ENCODE data around the gene TOR4A. TPM values are rescaled to one million over a fixed set of nuclear protein-coding genes. Genes with fewer than 3 reads are reported as not detected.
A peak's percentile ranks its signal among the peaks of the same experiment; 100 is the strongest.

TOR4A gene
- total and polyA plus RNA-seq, 9 of the 15 experiments (the other 6 are each of a cell fraction or from before 2014, with no cell fraction given), result 3.9 to 49.2 (median 8.8) TPM

DNA sequence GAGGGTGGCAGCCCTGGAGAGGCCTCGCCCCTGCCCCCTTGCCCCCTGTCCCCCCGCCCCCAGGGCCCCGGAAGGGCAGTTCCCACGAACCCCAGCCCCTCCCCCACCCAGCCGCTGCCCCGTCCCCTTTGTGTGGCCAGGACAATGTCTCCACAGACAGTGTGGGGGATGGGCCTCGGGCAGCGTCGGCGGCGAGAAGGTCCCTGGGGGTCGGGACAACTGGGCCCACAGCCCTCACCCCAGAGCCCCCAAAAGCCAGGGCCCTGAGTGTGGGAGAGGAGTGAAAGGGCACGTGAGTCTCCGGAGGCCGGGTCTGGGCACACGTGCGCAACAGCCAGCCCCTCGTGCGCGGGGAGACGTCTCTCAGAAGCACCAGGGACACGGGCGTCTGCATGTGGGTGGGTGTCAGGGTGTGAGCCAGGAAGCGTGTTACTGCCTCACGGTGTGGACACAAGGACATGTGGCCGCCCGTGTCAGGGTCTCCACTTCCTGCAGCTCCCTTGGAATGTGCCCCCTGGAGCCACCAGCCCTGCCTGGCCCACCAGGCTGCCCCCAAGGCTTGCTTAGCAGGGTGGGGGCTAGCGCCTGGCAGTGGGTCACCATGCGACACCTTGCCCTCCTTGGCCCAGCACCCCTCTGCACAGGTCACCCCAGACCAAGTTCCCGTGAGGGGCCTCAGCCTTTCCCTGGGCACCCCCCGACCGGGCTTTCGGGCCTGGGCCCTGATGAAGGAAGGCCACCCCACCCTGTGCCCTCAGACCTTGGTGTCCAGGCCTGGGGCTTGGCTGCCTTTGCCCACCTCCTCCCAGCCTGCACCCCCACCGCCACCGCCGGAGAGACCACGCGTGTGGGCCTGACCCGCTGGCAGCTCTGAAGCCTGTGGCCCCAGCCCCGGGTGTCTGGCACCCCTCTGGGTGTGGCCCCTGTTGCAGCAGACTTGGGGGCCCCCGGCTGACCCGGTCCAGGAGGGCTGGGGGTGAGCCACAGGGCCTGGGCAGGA lies 37.3 kb downstream of the TOR4A start (continued):
- TF ChIP-seq NFE2L1 (tag; IDR thresholded peaks at IDR 0.05; ENCODE audit: borderline replicate concordance, low read depth), result no peak
- no peak for TF ChIP-seq HDAC3 (IDR thresholded peaks at IDR 0.05; ENCODE audit: borderline replicate concordance, partially characterized antibody)
- no peak for TF ChIP-seq FOXK1 (CRISPR knock-in tag; IDR thresholded peaks at IDR 0.05; ENCODE audit: borderline replicate concordance)
- no peak for TF ChIP-seq DNMT1 (IDR thresholded peaks at IDR 0.05)
- no peak for TF ChIP-seq POLR2H (tag; IDR thresholded peaks at IDR 0.05; ENCODE audit: low read depth)
- no peak for TF ChIP-seq ZFX (CRISPR knock-in tag; IDR thresholded peaks at IDR 0.05)
- TF ChIP-seq SAFB (IDR thresholded peaks at IDR 0.05; ENCODE audit: borderline replicate concordance, low read depth, low read length), result no peak
- no peak for TF ChIP-seq ZC3H11A (IDR thresholded peaks at IDR 0.05; ENCODE audit: low read depth, low read length)

DNA sequence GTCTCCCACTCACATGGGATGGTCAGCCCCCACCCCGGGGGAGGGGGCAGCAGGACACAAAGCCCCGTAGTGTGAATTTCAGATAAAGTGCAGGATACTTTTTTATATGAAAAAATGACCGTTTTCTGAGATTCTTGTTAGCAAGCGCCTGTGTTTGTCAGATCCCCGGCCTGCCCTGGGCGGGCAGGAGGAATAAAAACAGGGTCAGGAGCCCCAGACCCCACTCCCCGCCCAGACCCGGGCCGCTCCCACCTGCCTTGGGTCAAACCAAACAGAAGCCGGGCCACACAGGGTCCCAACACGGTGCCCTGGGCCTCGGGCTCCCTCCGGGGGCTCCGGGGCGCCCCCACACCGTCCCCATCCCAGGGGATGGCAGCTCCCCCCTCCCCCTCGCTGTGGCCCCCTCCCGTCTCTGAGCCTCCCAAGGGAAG lies 38.1 kb downstream of the TOR4A start:
- peaks cover 16 to 98% of the 10 kb centered on the region in 2 experiments for H3K4me1 ChIP-seq (replicated peaks in 1 of 2; ENCODE audit: control insufficient read depth in 2 of 2, insufficient read depth in 2 of 2, low read length in 2 of 2)
- H3K4me3 ChIP-seq, result no peak overlapping the region
- TF ChIP-seq, protein P1, sequence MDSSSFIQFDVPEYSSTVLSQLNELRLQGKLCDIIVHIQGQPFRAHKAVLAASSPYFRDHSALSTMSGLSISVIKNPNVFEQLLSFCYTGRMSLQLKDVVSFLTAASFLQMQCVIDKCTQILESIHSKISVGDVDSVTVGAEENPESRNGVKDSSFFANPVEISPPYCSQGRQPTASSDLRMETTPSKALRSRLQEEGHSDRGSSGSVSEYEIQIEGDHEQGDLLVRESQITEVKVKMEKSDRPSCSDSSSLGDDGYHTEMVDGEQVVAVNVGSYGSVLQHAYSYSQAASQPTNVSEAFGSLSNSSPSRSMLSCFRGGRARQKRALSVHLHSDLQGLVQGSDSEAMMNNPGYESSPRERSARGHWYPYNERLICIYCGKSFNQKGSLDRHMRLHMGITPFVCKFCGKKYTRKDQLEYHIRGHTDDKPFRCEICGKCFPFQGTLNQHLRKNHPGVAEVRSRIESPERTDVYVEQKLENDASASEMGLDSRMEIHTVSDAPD (CRISPR knock-in tag; IDR thresholded peaks at IDR 0.05), result no peak
- TF ChIP-seq EWSR1 (IDR thresholded peaks at IDR 0.05; ENCODE audit: borderline replicate concordance, low read depth, partially characterized antibody) (no peak), ETV5 (CRISPR knock-in tag; IDR thresholded peaks at IDR 0.05; ENCODE audit: low read depth) (no peak), E2F3 (CRISPR knock-in tag; IDR thresholded peaks at IDR 0.05) (no peak), EHMT2 (IDR thresholded peaks at IDR 0.05) (no peak), ZNF23 (CRISPR knock-in tag; IDR thresholded peaks at IDR 0.05) (no peak), ZNF174 (CRISPR knock-in tag; IDR thresholded peaks at IDR 0.05) (no peak)
- TF ChIP-seq, protein P2, sequence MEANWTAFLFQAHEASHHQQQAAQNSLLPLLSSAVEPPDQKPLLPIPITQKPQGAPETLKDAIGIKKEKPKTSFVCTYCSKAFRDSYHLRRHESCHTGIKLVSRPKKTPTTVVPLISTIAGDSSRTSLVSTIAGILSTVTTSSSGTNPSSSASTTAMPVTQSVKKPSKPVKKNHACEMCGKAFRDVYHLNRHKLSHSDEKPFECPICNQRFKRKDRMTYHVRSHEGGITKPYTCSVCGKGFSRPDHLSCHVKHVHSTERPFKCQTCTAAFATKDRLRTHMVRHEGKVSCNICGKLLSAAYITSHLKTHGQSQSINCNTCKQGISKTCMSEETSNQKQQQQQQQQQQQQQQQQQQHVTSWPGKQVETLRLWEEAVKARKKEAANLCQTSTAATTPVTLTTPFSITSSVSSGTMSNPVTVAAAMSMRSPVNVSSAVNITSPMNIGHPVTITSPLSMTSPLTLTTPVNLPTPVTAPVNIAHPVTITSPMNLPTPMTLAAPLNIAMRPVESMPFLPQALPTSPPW (CRISPR knock-in tag; IDR thresholded peaks at IDR 0.05), result no peak

More for the DNA sequence above, 38.1 kb downstream of the TOR4A start:
- DNase-seq (ENCODE audit: extremely low read depth in 1 of 4, low spot score in 3 of 4) (no peak), FAIRE-seq (no peak), ATAC-seq (no peak)
- ChIA-PET CTCF (ENCODE audit: low intra/inter-chr PET ratio) (no interaction called here), POLR2A (interaction anchor here (0.9 to 1.2 kb wide), 3 partner anchors 12 to 165 kb away, joined by 3 to 8 read pairs (median 6); partner anchors contain the start of gene NRARP)
- in situ Hi-C loops (cut with MboI), result no loop called here
- H3K4me2 ChIP-seq (ENCODE audit: insufficient read depth, low read length), result no peak overlapping the region
- 0 out of 2 replicates have a peak, but pooled peaks cover 5% of the 10 kb centered on the region for H4K20me1 ChIP-seq (replicated peaks; ENCODE audit: control insufficient read depth, insufficient read depth, low read length)
- no peaks in the 10 kb centered on the region for H3K27me3 ChIP-seq (ENCODE audit: control insufficient read depth in 2 of 2, insufficient read depth in 2 of 2, low read length in 2 of 2)
- peak overlapping the region; percentile 91; the same call in 1 of the 3 replicates for H3K27ac ChIP-seq (ENCODE audit: extremely low read depth, low read depth, low read length)
- H3K36me3 ChIP-seq (ENCODE audit: control insufficient read depth, insufficient read depth, low read length), result no peaks in the 10 kb centered on the region
- no peaks in the 10 kb centered on the region for H3K9me3 ChIP-seq (replicated peaks; ENCODE audit: control insufficient read depth, insufficient read depth, low read depth, low read length)
- H3K9me1 ChIP-seq (ENCODE audit: control insufficient read depth, insufficient read depth, low read length), result no peaks in the 10 kb centered on the region
- no TSS peak for BruUV-seq (replicated peaks)
- peak overlapping the region in 1 of 2 experiments; percentile 71; a peak in 2 of 4 replicates for H3K9ac ChIP-seq (ENCODE audit: insufficient read depth in 1 of 2, low read depth in 2 of 2, low read length in 2 of 2)
- intact Hi-C loops (cut with micrococcal nuclease), result no loop called here
- WGBS (ENCODE audit: insufficient coverage, low coverage, missing lambda C conversion rate), result 39% methylated on average over 4 of the region's 18 CpGs
- H2AFZ ChIP-seq (ENCODE audit: low read depth, low read length), result no peak overlapping the region
- H3K79me2 ChIP-seq (ENCODE audit: control insufficient read depth, insufficient read depth, low read length), result no peaks in the 10 kb centered on the region
